GM18502 (cell line): ENCODE results near the gene BAG1.

ENCODE experiments used
- ATAC-seq: cut with Tn5 transposase; IDR thresholded peaks from one replicate; pipeline ENCODE4 v1.9.1; 2021; ENCODE audit warnings: mild to moderate bottlenecking; ENCODE audit not compliant: unreplicated experiment, poor library complexity

Gene BAG1

GRCh38 chr9:33220681-33221567, 43.6 kb downstream of the BAG1 start:
- ATAC-seq: no peak

GRCh38 chr9:33211695-33212393, 52.7 kb downstream of the BAG1 start:
- no peak for ATAC-seq

GRCh38 chr9:33210006-33210715, 54.3 kb downstream of the BAG1 start:
- no peak for ATAC-seq

GRCh38 chr9:33209394-33209793, 55.1 kb downstream of the BAG1 start:
- no peak for ATAC-seq

- ATAC-seq: peak; percentile 99
Observed at GRCh38 chr9:33202552-33203201, 61.8 kb downstream of the BAG1 start.
